Transverse colon (tissue), 4 donors: ENCODE measurements around the gene PTPRD. TPM values are rescaled to one million over a fixed set of nuclear protein-coding genes. Genes with fewer than 3 reads are reported as not detected.

Experiments
- DNase-seq: peaks from one replicate; pipeline ENCODE4 v3.0.0-alpha.2; 2019
- H3K27ac ChIP-seq, 4 donors: fragments of 200-600 bp; sonication (generic); 2 replicates each; pipeline ENCODE4 v1.5.1; 2016 to 2018; ENCODE audit warnings: inconsistent platforms in 4 of 4
- H3K27me3 ChIP-seq: fragments of 200-600 bp; sonication (generic); 2 replicates; pipeline ENCODE4 v1.5.1; 2017; ENCODE audit warnings: inconsistent platforms
- H3K36me3 ChIP-seq, 4 donors: fragments of 200-600 bp; sonication (generic); 2 replicates each; pipeline ENCODE4 v1.5.1; 2017 to 2019; ENCODE audit warnings: inconsistent platforms in 4 of 4
- H3K4me1 ChIP-seq, 4 donors: fragments of 200-600 bp; sonication (generic); 2 replicates each; pipeline ENCODE4 v1.5.1; 2017 to 2020; ENCODE audit warnings: inconsistent platforms in 4 of 4
- H3K4me3 ChIP-seq, 4 donors: fragments of 200-600 bp; sonication (generic); 1 replicate in 1 of 4; 2 replicates in 3 of 4; pipeline versions ENCODE4 v1.5.1 to v1.6.1; 2017 to 2019; ENCODE audit warnings: inconsistent platforms in 4 of 4
- H3K9me3 ChIP-seq, 2 donors: fragments of 200-600 bp; sonication (generic); 2 replicates each; pipeline ENCODE4 v1.5.1; 2017 to 2019; ENCODE audit warnings: inconsistent platforms in 2 of 2
- CTCF ChIP-seq, 5 experiments: fragments of 200-600 bp in 3 of 5; fragments of 450-650 bp in 2 of 5; sonication (generic) in 3 of 5; IDR thresholded peaks; 1 replicate in 2 of 5; 2 replicates in 3 of 5; pipeline ENCODE4 v1.5.1; 2016 to 2017; ENCODE audit warnings: antibody characterized with exemption in 5 of 5, inconsistent platforms in 3 of 5, mild to moderate bottlenecking in 2 of 5, moderate library complexity in 1 of 5
- EP300 ChIP-seq: sonication (generic); formaldehyde crosslinking; IDR thresholded peaks from one replicate; pipeline ENCODE4 v1.6.1; 2017; ENCODE audit warnings: antibody characterized with exemption, low read depth
- POLR2A ChIP-seq: fragments of 450-650 bp; IDR thresholded peaks from one replicate; pipeline ENCODE4 v1.6.1; 2016; ENCODE audit warnings: antibody characterized with exemption, mild to moderate bottlenecking, moderate library complexity
- POLR2AphosphoS5 ChIP-seq, 3 donors: sonication (generic); formaldehyde crosslinking; IDR thresholded peaks; one replicate each; pipeline ENCODE4 v1.6.1; 2016; ENCODE audit warnings: antibody characterized with exemption in 3 of 3
- WGBS, 2 donors: methylation state at CpG; one replicate each; pipeline ENCODE4 v1.1.5; 2018; ENCODE audit warnings: low coverage in 1 of 2; 5-methylcytosine and 5-hydroxymethylcytosine counted together
- in situ Hi-C, 4 donors: fragments of 200-750 bp; cut with MboI; loops; one replicate each; pipeline versions ENCODE4 v1.15.0 to v1.15.1; 2017; ENCODE audit warnings: low sequenced_read_pairs in 3 of 4, low pct_ligation_motif_present in 1 of 4, low pct_unique_long_range_greater_than_20kb in 1 of 4
- intact Hi-C: fragments of 100-400 bp; cut with DNase I; formaldehyde crosslinking; loops from one replicate; pipeline ENCODE4 v1.15.1; 2023; ENCODE audit warnings: low total_unique reads
- total RNA-seq, 4 donors: library from RNA; depleted of rRNA; stranded (reverse); fragments of >200 nt; gene quantifications; one replicate each; pipeline ENCODE4 v1.1.0, GENCODE V29; 2016

The PTPRD gene
- total RNA-seq, 4 donors from 2014 or later: 43.0 to 115 (median 79.1) TPM

- no peak for TF ChIP-seq CTCF (IDR thresholded peaks at IDR 0.05)
- no peak for TF ChIP-seq EP300
- no peak for TF ChIP-seq POLR2AphosphoS5 (IDR thresholded peaks at IDR 0.05)
- TF ChIP-seq POLR2A: no peak
- no peaks in the 10 kb centered on the region for H3K9me3 ChIP-seq
- in situ Hi-C loops: loop anchor here in 1 of 4 donors (25.0 kb wide), 1 partner anchor 91 kb away; no protein-coding TSS in a partner anchor
- H3K4me3 ChIP-seq: no peak overlapping the region
- intact Hi-C loops: no loop called here
- no peaks in the 10 kb centered on the region for H3K4me1 ChIP-seq
- WGBS, 2 donors: 93 to 94% methylated on average over 4 of the region's 4 CpGs
- no peaks in the 10 kb centered on the region for H3K36me3 ChIP-seq
- no peak for DNase-seq
- H3K27ac ChIP-seq: no peak overlapping the region
- no peaks in the 10 kb centered on the region for H3K27me3 ChIP-seq
These were observed 2059.4 kb downstream of the PTPRD start for GRCh38 chr9:8553444-8553843.

- intact Hi-C loops: no loop called here
- H3K27ac ChIP-seq: no peak overlapping the region
- no peaks in the 10 kb centered on the region for H3K27me3 ChIP-seq
- WGBS, 2 donors: 93% methylated on average over 3 of the region's 3 CpGs; no CpG with 5 or more reads in 1 of the 2 donors
- no peaks in the 10 kb centered on the region for H3K9me3 ChIP-seq
- H3K36me3 ChIP-seq: no peaks in the 10 kb centered on the region
- DNase-seq: no peak
- H3K4me3 ChIP-seq: no peak overlapping the region
- H3K4me1 ChIP-seq: no peaks in the 10 kb centered on the region
- in situ Hi-C loops: loop anchor here in 1 of 4 donors (25.0 kb wide), 1 partner anchor 90 kb away; no protein-coding TSS in a partner anchor
- TF ChIP-seq EP300 (no peak), POLR2AphosphoS5 (IDR thresholded peaks at IDR 0.05) (no peak), POLR2A (no peak), CTCF (IDR thresholded peaks at IDR 0.05) (no peak)
These were observed 2060.1 kb downstream of the PTPRD start for GRCh38 chr9:8552732-8553131.

- no peaks in the 10 kb centered on the region for H3K27me3 ChIP-seq
- DNase-seq: no peak
- in situ Hi-C loops (no loop called here), intact Hi-C loops (no loop called here)
- 59 to 67% methylated on average over 1 of the region's 1 CpG for WGBS, 2 donors
- no peaks in the 10 kb centered on the region for H3K4me1 ChIP-seq
- TF ChIP-seq POLR2AphosphoS5 (IDR thresholded peaks at IDR 0.05) (no peak), CTCF (IDR thresholded peaks at IDR 0.05) (no peak), POLR2A (no peak), EP300 (no peak)
- H3K4me3 ChIP-seq: no peak overlapping the region
- H3K9me3 ChIP-seq: no peaks in the 10 kb centered on the region
- H3K36me3 ChIP-seq: no peaks in the 10 kb centered on the region
- no peak overlapping the region for H3K27ac ChIP-seq
These were observed 2063.6 kb downstream of the PTPRD start for GRCh38 chr9:8549214-8549613.

- no peak overlapping the region for H3K4me3 ChIP-seq
- in situ Hi-C loops: no loop called here
- H3K9me3 ChIP-seq: no peaks in the 10 kb centered on the region
- no peak for DNase-seq
- TF ChIP-seq EP300 (no peak), POLR2AphosphoS5 (IDR thresholded peaks at IDR 0.05) (no peak), CTCF (IDR thresholded peaks at IDR 0.05) (no peak), POLR2A (no peak)
- H3K36me3 ChIP-seq: no peaks in the 10 kb centered on the region
- no peaks in the 10 kb centered on the region for H3K27me3 ChIP-seq
- intact Hi-C loops: no loop called here
- 54 to 61% methylated on average over 2 of the region's 2 CpGs for WGBS, 2 donors
- no peaks in the 10 kb centered on the region for H3K4me1 ChIP-seq
- H3K27ac ChIP-seq: no peak overlapping the region
These were observed 2069.6 kb downstream of the PTPRD start for GRCh38 chr9:8543219-8543618.
